ENCODE data around the gene AGBL2. TPM values are rescaled to one million over a fixed set of nuclear protein-coding genes. Genes with fewer than 3 reads are reported as not detected.
"Not testable (repeated sequence)": the region's sequence is repeated elsewhere in the genome, so short reads cannot be mapped to it uniquely, and the experiment has no call there.

Gene AGBL2
- total and polyA plus RNA-seq, 8 donors = 0.51 to 4.3 (median 1.2) TPM

GRCh38 chr11:47667555-47667954 is 47.6 kb downstream of the AGBL2 start:
- no peak overlapping the region for H3K27ac ChIP-seq
- FAIRE-seq = no peak
- 77 to 84% methylated on average over 2 of the region's 2 CpGs for WGBS, 2 donors

GRCh38 chr11:47667135-47667534 is 48.0 kb downstream of the AGBL2 start:
- ATAC-seq (no peak), FAIRE-seq (no peak), DNase-seq (no peak)
- no peaks in the 10 kb centered on the region for H3K4me1 ChIP-seq
- TF ChIP-seq CTCF (IDR thresholded peaks at IDR 0.05) = no peak
- intact Hi-C loops (cut with DNase I) = no loop called here
- H3K4me3 ChIP-seq = no peak overlapping the region
- H3K27ac ChIP-seq = no peak overlapping the region
- no peaks in the 10 kb centered on the region for H3K9me3 ChIP-seq
- H3K27me3 ChIP-seq = no peaks in the 10 kb centered on the region
- no peaks in the 10 kb centered on the region for H3K36me3 ChIP-seq
- 74 to 84% methylated on average over 4 of the region's 4 CpGs for WGBS, 2 donors

More at GRCh38 chr11:47667555-47667954, 47.6 kb downstream of the AGBL2 start:
- Histone ChIP-seq H3K4me3 (no peak overlapping the region), H3K4me1 (no peaks in the 10 kb centered on the region), H3K36me3 (no peaks in the 10 kb centered on the region), H3K9me3 (no peaks in the 10 kb centered on the region), H3K27me3 (no peaks in the 10 kb centered on the region)
- intact Hi-C loops (cut with DNase I) = no loop called here
- no peak for ATAC-seq
- no peak for DNase-seq
- no peak for TF ChIP-seq CTCF (IDR thresholded peaks at IDR 0.05)

GRCh38 chr11:47664936-47665335 is 50.2 kb downstream of the AGBL2 start:
- H3K36me3 ChIP-seq; DNase-seq; H3K4me1 ChIP-seq; FAIRE-seq; ATAC-seq; H3K4me3 ChIP-seq; intact Hi-C loops (cut with DNase I); H3K9me3 ChIP-seq; H3K27me3 ChIP-seq; H3K27ac ChIP-seq: not testable (repeated sequence)
- WGBS, 2 donors = 92% methylated on average over 4 of the region's 4 CpGs

- DNase-seq (no peak), ATAC-seq (no peak), FAIRE-seq (no peak)
- intact Hi-C loops (cut with DNase I) = no loop called here
- Histone ChIP-seq H3K9me3 (no peaks in the 10 kb centered on the region), H3K27me3 (no peaks in the 10 kb centered on the region), H3K27ac (no peak overlapping the region), H3K4me1 (no peaks in the 10 kb centered on the region), H3K4me3 (no peak overlapping the region), H3K36me3 (no peaks in the 10 kb centered on the region)
- no peak for TF ChIP-seq CTCF (IDR thresholded peaks at IDR 0.05)
- WGBS, 2 donors = 97 to 98% methylated on average over 2 of the region's 2 CpGs
Measured at GRCh38 chr11:47661245-47661644, 53.9 kb downstream of the AGBL2 start.

- Histone ChIP-seq H3K9me3 (no peaks in the 10 kb centered on the region), H3K27me3 (no peaks in the 10 kb centered on the region), H3K4me3 (no peak overlapping the region), H3K4me1 (no peaks in the 10 kb centered on the region), H3K36me3 (no peaks in the 10 kb centered on the region), H3K27ac (no peak overlapping the region)
- DNase-seq (no peak), FAIRE-seq (no peak), ATAC-seq (no peak)
- intact Hi-C loops (cut with DNase I) = no loop called here
- 80 to 81% methylated on average over 4 of the region's 4 CpGs for WGBS, 2 donors
- no peak for TF ChIP-seq CTCF (IDR thresholded peaks at IDR 0.05)
Measured at GRCh38 chr11:47659276-47659675, 55.9 kb downstream of the AGBL2 start.
